ENCODE measurements around the gene TMEM101. TPM values are rescaled to one million over a fixed set of nuclear protein-coding genes. Genes with fewer than 3 reads are reported as not detected.

The TMEM101 gene
- total RNA-seq, 1 experiment from 2014 or later = 32.1 TPM

GRCh38 chr17:44011876-44012275 lies 2.9 kb downstream of the TMEM101 start (continued):
- TF ChIP-seq ZNF423 (CRISPR knock-in tag; IDR thresholded peaks at IDR 0.05) (no peak), CREM (CRISPR knock-in tag; IDR thresholded peaks at IDR 0.05) (no peak), NR1H2 (CRISPR knock-in tag; IDR thresholded peaks at IDR 0.05) (no peak)
- TF ChIP-seq, protein P1, sequence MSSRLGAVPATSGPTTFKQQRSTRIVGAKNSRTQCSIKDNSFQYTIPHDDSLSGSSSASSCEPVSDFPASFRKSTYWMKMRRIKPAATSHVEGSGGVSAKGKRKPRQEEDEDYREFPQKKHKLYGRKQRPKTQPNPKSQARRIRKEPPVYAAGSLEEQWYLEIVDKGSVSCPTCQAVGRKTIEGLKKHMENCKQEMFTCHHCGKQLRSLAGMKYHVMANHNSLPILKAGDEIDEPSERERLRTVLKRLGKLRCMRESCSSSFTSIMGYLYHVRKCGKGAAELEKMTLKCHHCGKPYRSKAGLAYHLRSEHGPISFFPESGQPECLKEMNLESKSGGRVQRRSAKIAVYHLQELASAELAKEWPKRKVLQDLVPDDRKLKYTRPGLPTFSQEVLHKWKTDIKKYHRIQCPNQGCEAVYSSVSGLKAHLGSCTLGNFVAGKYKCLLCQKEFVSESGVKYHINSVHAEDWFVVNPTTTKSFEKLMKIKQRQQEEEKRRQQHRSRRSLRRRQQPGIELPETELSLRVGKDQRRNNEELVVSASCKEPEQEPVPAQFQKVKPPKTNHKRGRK (CRISPR knock-in tag; IDR thresholded peaks at IDR 0.05; ENCODE audit: borderline replicate concordance) = no peak

- no peak for TF ChIP-seq MAX (CRISPR knock-in tag; IDR thresholded peaks at IDR 0.05)
- no peak for TF ChIP-seq ZNF121 (CRISPR knock-in tag; IDR thresholded peaks at IDR 0.05)
- TF ChIP-seq, protein P2, sequence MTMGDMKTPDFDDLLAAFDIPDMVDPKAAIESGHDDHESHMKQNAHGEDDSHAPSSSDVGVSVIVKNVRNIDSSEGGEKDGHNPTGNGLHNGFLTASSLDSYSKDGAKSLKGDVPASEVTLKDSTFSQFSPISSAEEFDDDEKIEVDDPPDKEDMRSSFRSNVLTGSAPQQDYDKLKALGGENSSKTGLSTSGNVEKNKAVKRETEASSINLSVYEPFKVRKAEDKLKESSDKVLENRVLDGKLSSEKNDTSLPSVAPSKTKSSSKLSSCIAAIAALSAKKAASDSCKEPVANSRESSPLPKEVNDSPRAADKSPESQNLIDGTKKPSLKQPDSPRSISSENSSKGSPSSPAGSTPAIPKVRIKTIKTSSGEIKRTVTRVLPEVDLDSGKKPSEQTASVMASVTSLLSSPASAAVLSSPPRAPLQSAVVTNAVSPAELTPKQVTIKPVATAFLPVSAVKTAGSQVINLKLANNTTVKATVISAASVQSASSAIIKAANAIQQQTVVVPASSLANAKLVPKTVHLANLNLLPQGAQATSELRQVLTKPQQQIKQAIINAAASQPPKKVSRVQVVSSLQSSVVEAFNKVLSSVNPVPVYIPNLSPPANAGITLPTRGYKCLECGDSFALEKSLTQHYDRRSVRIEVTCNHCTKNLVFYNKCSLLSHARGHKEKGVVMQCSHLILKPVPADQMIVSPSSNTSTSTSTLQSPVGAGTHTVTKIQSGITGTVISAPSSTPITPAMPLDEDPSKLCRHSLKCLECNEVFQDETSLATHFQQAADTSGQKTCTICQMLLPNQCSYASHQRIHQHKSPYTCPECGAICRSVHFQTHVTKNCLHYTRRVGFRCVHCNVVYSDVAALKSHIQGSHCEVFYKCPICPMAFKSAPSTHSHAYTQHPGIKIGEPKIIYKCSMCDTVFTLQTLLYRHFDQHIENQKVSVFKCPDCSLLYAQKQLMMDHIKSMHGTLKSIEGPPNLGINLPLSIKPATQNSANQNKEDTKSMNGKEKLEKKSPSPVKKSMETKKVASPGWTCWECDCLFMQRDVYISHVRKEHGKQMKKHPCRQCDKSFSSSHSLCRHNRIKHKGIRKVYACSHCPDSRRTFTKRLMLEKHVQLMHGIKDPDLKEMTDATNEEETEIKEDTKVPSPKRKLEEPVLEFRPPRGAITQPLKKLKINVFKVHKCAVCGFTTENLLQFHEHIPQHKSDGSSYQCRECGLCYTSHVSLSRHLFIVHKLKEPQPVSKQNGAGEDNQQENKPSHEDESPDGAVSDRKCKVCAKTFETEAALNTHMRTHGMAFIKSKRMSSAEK (CRISPR knock-in tag; IDR thresholded peaks at IDR 0.05; ENCODE audit: borderline replicate concordance) = no peak
- no peak for TF ChIP-seq CREB1 (CRISPR knock-in tag; IDR thresholded peaks at IDR 0.05)
- no peak for TF ChIP-seq OVOL2 (CRISPR knock-in tag; IDR thresholded peaks at IDR 0.05; ENCODE audit: borderline replicate concordance)
- no peak for TF ChIP-seq ZNF219 (CRISPR knock-in tag; IDR thresholded peaks at IDR 0.05; ENCODE audit: borderline replicate concordance)
- no peak for TF ChIP-seq KAT7 (CRISPR knock-in tag; IDR thresholded peaks at IDR 0.05; ENCODE audit: borderline replicate concordance)
- TF ChIP-seq FOXP4 (CRISPR knock-in tag; IDR thresholded peaks at IDR 0.05) = no peak
- no peak for TF ChIP-seq GRHL2 (CRISPR knock-in tag; IDR thresholded peaks at IDR 0.05; ENCODE audit: insufficient replicate concordance, severe bottlenecking)
- ChIA-PET POLR2A (interaction anchor here (0.5 kb wide), 1 partner anchor 61 kb away, joined by 3 read pairs; no protein-coding TSS in a partner anchor), CTCF (interaction anchor here (0.8 to 1.4 kb wide), 3 partner anchors 12 to 30 kb away, joined by 3 read pairs; no protein-coding TSS in a partner anchor)
- H3K4me3 Mint-ChIP-seq = no peak overlapping the region
- H3K4me1 Mint-ChIP-seq = peaks cover 23% of the 10 kb centered on the region
- ATAC-seq = no peak
- H3K36me3 Mint-ChIP-seq = peaks cover 10% of the 10 kb centered on the region; the same call in 1 of the 2 replicates
- peaks cover 4% of the 10 kb centered on the region for H3K27me3 Mint-ChIP-seq (ENCODE audit: low read depth)
- no peaks in the 10 kb centered on the region for H3K9me3 Mint-ChIP-seq
- DNase-seq (ENCODE audit: low spot score) = no peak
- no peak overlapping the region for H3K27ac Mint-ChIP-seq
These were observed 3.7 kb downstream of the TMEM101 start for GRCh38 chr17:44010966-44011647.

All from WTC11 (cell line).